Hematopoietic multipotent progenitor cell treated with erythropoietin and hydrocortisone succinate and interleukin-3 and kit ligand, for 4 days (in vitro differentiated cells): Measurements from ENCODE around the gene FAM185A.
"Not testable (repeated sequence)": the region's sequence is repeated elsewhere in the genome, so short reads cannot be mapped to it uniquely, and the experiment has no call there.

Experiments
- DNase-seq: peaks from one replicate; pipeline ENCODE4 v3.0.0-alpha.2; 2015

FAM185A gene

GRCh38 chr7:102748605-102749444 lies at the start of gene FAM185A:
TSS of gene FAM185A (plus strand) at chr7:102748999. CDS start at chr7:102749208, 209 bp downstream.
- DNase-seq: peak; percentile 100

GRCh38 chr7:102713011-102713690 lies 35.6 kb upstream of the FAM185A start:
- peak; percentile 22 for DNase-seq

- not testable (repeated sequence) for DNase-seq
These were observed 35.1 kb upstream of the FAM185A start for GRCh38 chr7:102713691-102714080.

GRCh38 chr7:102714774-102715522 lies 33.9 kb upstream of the FAM185A start:
- not testable (repeated sequence) for DNase-seq

- not testable (repeated sequence) for DNase-seq
These were observed 33.1 kb upstream of the FAM185A start for GRCh38 chr7:102715718-102716117.

- DNase-seq: not testable (repeated sequence)
These were observed 30.3 kb upstream of the FAM185A start for GRCh38 chr7:102718491-102718890.

- not testable (repeated sequence) for DNase-seq
These were observed 22.6 kb upstream of the FAM185A start for GRCh38 chr7:102726170-102726569.

GRCh38 chr7:102729670-102730069 lies 19.1 kb upstream of the FAM185A start:
- DNase-seq: not testable (repeated sequence)

- DNase-seq: not testable (repeated sequence)
These were observed 18.4 kb upstream of the FAM185A start for GRCh38 chr7:102730431-102730830.

- DNase-seq: peak; percentile 9
These were observed 6.6 kb upstream of the FAM185A start for GRCh38 chr7:102742002-102742771.

GRCh38 chr7:102743861-102744260 lies 4.9 kb upstream of the FAM185A start:
- DNase-seq: not testable (repeated sequence)

- peak; percentile 54 for DNase-seq
These were observed 3.1 kb upstream of the FAM185A start for GRCh38 chr7:102745494-102746288.

GRCh38 chr7:102749445-102749786 lies 617 bp downstream of the FAM185A start:
- not testable (repeated sequence) for DNase-seq

GRCh38 chr7:102758227-102758626 lies 9.4 kb downstream of the FAM185A start:
- peak; percentile 36 for DNase-seq

GRCh38 chr7:102759934-102760333 lies 11.1 kb downstream of the FAM185A start:
- not testable (repeated sequence) for DNase-seq

- not testable (repeated sequence) for DNase-seq
These were observed 12.4 kb downstream of the FAM185A start for GRCh38 chr7:102761234-102761633.

GRCh38 chr7:102763295-102763905 lies 14.6 kb downstream of the FAM185A start:
- DNase-seq: not testable (repeated sequence)

GRCh38 chr7:102769657-102770192 lies 20.9 kb downstream of the FAM185A start:
- DNase-seq: not testable (repeated sequence)

GRCh38 chr7:102770467-102770866 lies 21.7 kb downstream of the FAM185A start:
- not testable (repeated sequence) for DNase-seq

GRCh38 chr7:102776217-102776616 lies 27.4 kb downstream of the FAM185A start:
- DNase-seq: peak; percentile 6

GRCh38 chr7:102778663-102779062 lies 29.9 kb downstream of the FAM185A start:
- not testable (repeated sequence) for DNase-seq
